CD14-positive monocyte (primary cell): ENCODE measurements around the gene EIF4A3. TPM values are rescaled to one million over a fixed set of nuclear protein-coding genes. Genes with fewer than 3 reads are reported as not detected.

Experiments
- DNase-seq, 3 donors: peaks; one replicate each; pipeline ENCODE4 v3.0.0-alpha.2; 2011 to 2022
- H2AFZ ChIP-seq: 2 replicates; pipeline ENCODE4 v1.6.0; 2012; ENCODE audit warnings: mild to moderate bottlenecking, low read depth, low read length, inconsistent platforms; ENCODE audit not compliant: insufficient read depth, poor library complexity, severe bottlenecking
- H3K27ac ChIP-seq, 2 donors: 1 replicate in 1 of 2; 2 replicates in 1 of 2; pipeline ENCODE4 v1.5.1; 2012 to 2013; ENCODE audit warnings: low read length in 2 of 2, control low read depth in 1 of 2, inconsistent platforms in 1 of 2, low read depth in 1 of 2, mild to moderate bottlenecking in 1 of 2
- H3K27me3 ChIP-seq, 2 donors: one replicate each; pipeline versions ENCODE4 v1.6.0 to v1.6.1; 2011 to 2013; ENCODE audit warnings: low read length in 2 of 2; ENCODE audit not compliant: control insufficient read depth in 2 of 2, insufficient read depth in 2 of 2
- H3K36me3 ChIP-seq, 2 donors: replicated peaks in 1 of 2; 1 replicate in 1 of 2; 2 replicates in 1 of 2; pipeline versions ENCODE4 v1.5.1 to v1.6.1; 2012 to 2013; ENCODE audit warnings: low read length in 2 of 2, control low read depth in 1 of 2, inconsistent platforms in 1 of 2, mild to moderate bottlenecking in 1 of 2; ENCODE audit not compliant: insufficient read depth in 2 of 2, control insufficient read depth in 1 of 2
- H3K4me1 ChIP-seq, 2 donors: 1 replicate in 1 of 2; 2 replicates in 1 of 2; pipeline versions ENCODE4 v1.5.1 to v1.6.1; 2012 to 2013; ENCODE audit warnings: low read length in 2 of 2, control low read depth in 1 of 2, inconsistent platforms in 1 of 2, mild to moderate bottlenecking in 1 of 2, moderate library complexity in 1 of 2; ENCODE audit not compliant: insufficient read depth in 2 of 2, control insufficient read depth in 1 of 2
- H3K4me2 ChIP-seq: replicated peaks from 2 replicates; pipeline ENCODE3; 2012; ENCODE audit warnings: low read length, moderate library complexity, mild to moderate bottlenecking; ENCODE audit not compliant: poor library complexity, severe bottlenecking; ENCODE audit errors: extremely low read depth
- H3K4me3 ChIP-seq, 3 experiments: fragments of 200-600 bp in 1 of 3; sonication (generic) in 1 of 3; replicated peaks in 1 of 3; 1 replicate in 2 of 3; 2 replicates in 1 of 3; pipeline ENCODE4 v1.5.1; 2011 to 2013; ENCODE audit warnings: low read length in 3 of 3, mild to moderate bottlenecking in 3 of 3, control low read depth in 2 of 3, low read depth in 2 of 3, inconsistent platforms in 1 of 3, moderate library complexity in 1 of 3
- H3K79me2 ChIP-seq: 2 replicates; pipeline ENCODE4 v1.6.0; 2012; ENCODE audit warnings: mild to moderate bottlenecking, control low read depth, inconsistent platforms, low read length, moderate library complexity; ENCODE audit not compliant: insufficient read depth
- H3K9ac ChIP-seq: 2 replicates; pipeline ENCODE4 v1.6.0; 2017; ENCODE audit warnings: low read length, mild to moderate bottlenecking; ENCODE audit not compliant: insufficient read depth, poor library complexity, severe bottlenecking
- H3K9me3 ChIP-seq, 2 donors: replicated peaks in 1 of 2; 1 replicate in 1 of 2; 2 replicates in 1 of 2; pipeline versions ENCODE4 v1.5.1 to v1.6.1; 2012 to 2013; ENCODE audit warnings: low read length in 2 of 2, control low read depth in 1 of 2; ENCODE audit not compliant: control insufficient read depth in 1 of 2, insufficient read depth in 1 of 2
- H4K20me1 ChIP-seq: 2 replicates; pipeline ENCODE4 v1.6.0; 2012; ENCODE audit warnings: mild to moderate bottlenecking, low read length, control low read depth, moderate library complexity; ENCODE audit not compliant: insufficient read depth
- H3K27ac Mint-ChIP-seq, 7 donors: one replicate each; pipeline ENCODE4 v1.8.0; 2020; ENCODE audit warnings: mild to moderate bottlenecking in 7 of 7, mixed read lengths in 7 of 7, moderate library complexity in 6 of 7, inconsistent platforms in 2 of 7
- H3K27me3 Mint-ChIP-seq, 3 donors: one replicate each; pipeline ENCODE4 v1.8.0; 2021 to 2022; ENCODE audit warnings: low read depth in 3 of 3, mild to moderate bottlenecking in 3 of 3, mixed read lengths in 3 of 3, moderate library complexity in 3 of 3, inconsistent platforms in 1 of 3
- H3K36me3 Mint-ChIP-seq, 2 donors: one replicate each; pipeline ENCODE4 v1.8.0; 2020; ENCODE audit warnings: mixed read lengths in 2 of 2, inconsistent platforms in 1 of 2, mild to moderate bottlenecking in 1 of 2
- H3K4me1 Mint-ChIP-seq: one replicate; pipeline ENCODE4 v1.8.0; 2020; ENCODE audit warnings: mild to moderate bottlenecking, mixed read lengths
- H3K4me3 Mint-ChIP-seq, 2 donors: one replicate each; pipeline ENCODE4 v1.8.0; 2020; ENCODE audit warnings: mild to moderate bottlenecking in 2 of 2, mixed read lengths in 2 of 2, moderate library complexity in 1 of 2
- H3K9me3 Mint-ChIP-seq, 7 donors: one replicate each; pipeline ENCODE4 v1.8.0; 2020 to 2022; ENCODE audit warnings: mixed read lengths in 7 of 7, mild to moderate bottlenecking in 6 of 7, moderate library complexity in 6 of 7, inconsistent platforms in 2 of 7
- WGBS: methylation state at CpG from one replicate; pipeline ENCODE4 v1.1.5; 2013; ENCODE audit warnings: missing lambda C conversion rate; ENCODE audit not compliant: insufficient coverage; 5-methylcytosine and 5-hydroxymethylcytosine counted together
- intact Hi-C, 2 donors: fragments of 100-400 bp; cut with micrococcal nuclease; formaldehyde crosslinking; loops; one replicate each; pipeline versions ENCODE4 v1.15.0 to v1.15.1; 2023
- polyA plus RNA-seq, 3 donors: library from polyadenylated mRNA; depleted of rRNA in 1 of 3; unstranded in 2 of 3; stranded (reverse) in 1 of 3; fragments of 300-500 nt in 2 of 3; fragments of >200 nt in 1 of 3; fragmentation: Illumina TruSeq in 2 of 3; gene quantifications; 1 replicate in 2 of 3; 2 replicates in 1 of 3; pipeline ENCODE4 v1.2.3, GENCODE V29; 2012 to 2021
- TF ChIP-seq, protein P1 (sequence below): fragments of 200-600 bp; IDR thresholded peaks from one replicate; pipeline ENCODE4 v1.8.0; 2022; ENCODE audit warnings: antibody characterized with exemption, mild to moderate bottlenecking

Gene EIF4A3
- polyA plus RNA-seq, 3 donors = 101 to 180 (median 106) TPM

DNA sequence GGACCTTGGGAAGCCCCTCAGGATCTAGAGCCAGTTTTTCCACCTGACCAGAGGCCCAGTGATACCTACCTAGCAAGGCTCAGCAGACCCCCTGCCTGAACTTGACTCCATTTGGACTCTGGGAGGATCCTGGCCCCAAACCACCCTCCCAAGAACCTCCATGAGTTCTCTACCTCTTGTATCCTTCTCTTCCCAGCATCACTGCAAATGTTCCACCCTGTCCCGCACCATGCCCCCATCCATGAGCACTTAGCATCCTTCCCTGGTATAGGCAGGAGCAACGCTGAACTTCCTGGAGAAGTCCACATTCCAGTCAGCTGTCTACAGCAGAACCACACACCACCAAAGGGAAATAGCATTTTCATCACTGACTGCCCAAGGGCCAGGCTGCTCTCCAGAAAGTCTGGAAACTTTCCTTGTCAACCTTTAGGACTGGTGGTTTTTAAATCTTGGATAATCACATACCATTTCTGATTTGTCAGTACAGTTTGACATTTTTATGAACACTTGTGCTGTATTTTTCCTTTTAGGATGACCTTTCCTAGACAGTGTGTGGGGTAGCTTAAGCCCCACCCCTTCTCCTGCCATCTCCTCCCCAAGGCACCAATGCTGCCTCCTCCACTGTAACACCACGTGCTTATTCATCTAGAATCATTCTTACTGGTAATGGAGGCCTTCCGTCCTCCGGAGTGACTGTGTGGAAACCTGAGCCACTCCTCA is 13.9 kb downstream of the EIF4A3 start:
- H3K27me3 ChIP-seq = peaks cover 0 to 3% of the 10 kb centered on the region in 2 donors
- H4K20me1 ChIP-seq = no peaks in the 10 kb centered on the region
- no peak for DNase-seq
- H3K4me3 Mint-ChIP-seq = no peak overlapping the region
- H3K9me3 ChIP-seq = no peaks in the 10 kb centered on the region
- no peak overlapping the region for H3K9ac ChIP-seq
- no peaks in the 10 kb centered on the region for H3K9me3 Mint-ChIP-seq
- intact Hi-C loops = no loop called here
- no peaks in the 10 kb centered on the region for H3K4me1 Mint-ChIP-seq
- no peaks in the 10 kb centered on the region for H3K4me1 ChIP-seq
- H3K4me2 ChIP-seq = no peak overlapping the region
- H2AFZ ChIP-seq = no peak overlapping the region
- H3K79me2 ChIP-seq = no peaks in the 10 kb centered on the region
- H3K27ac Mint-ChIP-seq = peak overlapping the region in 2 of 7 donors; percentile 15 to 47
- H3K36me3 Mint-ChIP-seq = peaks cover 54 to 60% of the 10 kb centered on the region in 2 donors
- no peak overlapping the region for H3K27ac ChIP-seq
- 100% methylated on average over 4 of the region's 5 CpGs for WGBS
- H3K27me3 Mint-ChIP-seq = peaks cover 1 to 15% (median 3%) of the 10 kb centered on the region in 3 donors
- peaks cover 51 to 55% of the 10 kb centered on the region in 2 donors for H3K36me3 ChIP-seq
- H3K4me3 ChIP-seq = no peak overlapping the region
- TF ChIP-seq, protein P1, sequence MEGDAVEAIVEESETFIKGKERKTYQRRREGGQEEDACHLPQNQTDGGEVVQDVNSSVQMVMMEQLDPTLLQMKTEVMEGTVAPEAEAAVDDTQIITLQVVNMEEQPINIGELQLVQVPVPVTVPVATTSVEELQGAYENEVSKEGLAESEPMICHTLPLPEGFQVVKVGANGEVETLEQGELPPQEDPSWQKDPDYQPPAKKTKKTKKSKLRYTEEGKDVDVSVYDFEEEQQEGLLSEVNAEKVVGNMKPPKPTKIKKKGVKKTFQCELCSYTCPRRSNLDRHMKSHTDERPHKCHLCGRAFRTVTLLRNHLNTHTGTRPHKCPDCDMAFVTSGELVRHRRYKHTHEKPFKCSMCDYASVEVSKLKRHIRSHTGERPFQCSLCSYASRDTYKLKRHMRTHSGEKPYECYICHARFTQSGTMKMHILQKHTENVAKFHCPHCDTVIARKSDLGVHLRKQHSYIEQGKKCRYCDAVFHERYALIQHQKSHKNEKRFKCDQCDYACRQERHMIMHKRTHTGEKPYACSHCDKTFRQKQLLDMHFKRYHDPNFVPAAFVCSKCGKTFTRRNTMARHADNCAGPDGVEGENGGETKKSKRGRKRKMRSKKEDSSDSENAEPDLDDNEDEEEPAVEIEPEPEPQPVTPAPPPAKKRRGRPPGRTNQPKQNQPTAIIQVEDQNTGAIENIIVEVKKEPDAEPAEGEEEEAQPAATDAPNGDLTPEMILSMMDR = no peak

GRCh38 chr17:80130992-80131391 is 15.9 kb downstream of the EIF4A3 start:
- H3K9ac ChIP-seq = no peak overlapping the region
- H3K4me3 Mint-ChIP-seq = no peak overlapping the region
- no peaks in the 10 kb centered on the region for H3K9me3 ChIP-seq
- peaks cover 6 to 19% (median 8%) of the 10 kb centered on the region in 3 donors for H3K27me3 Mint-ChIP-seq
- H2AFZ ChIP-seq = no peak overlapping the region
- WGBS = 92% methylated on average over 2 of the region's 3 CpGs
- intact Hi-C loops = no loop called here
- no peak overlapping the region for H3K4me2 ChIP-seq
- H3K27me3 ChIP-seq = peaks cover 0 to 5% of the 10 kb centered on the region in 2 donors
- no peaks in the 10 kb centered on the region for H3K79me2 ChIP-seq
- TF ChIP-seq, protein P1 = no peak
- peaks cover 30 to 34% of the 10 kb centered on the region in 2 donors for H3K36me3 ChIP-seq
- no peak for DNase-seq
- H3K4me3 ChIP-seq = no peak overlapping the region
- H3K36me3 Mint-ChIP-seq = peaks cover 33 to 39% of the 10 kb centered on the region in 2 donors
- H4K20me1 ChIP-seq = no peaks in the 10 kb centered on the region
- no peaks in the 10 kb centered on the region for H3K4me1 Mint-ChIP-seq
- H3K27ac Mint-ChIP-seq = no peak overlapping the region
- H3K4me1 ChIP-seq = no peaks in the 10 kb centered on the region
- no peak overlapping the region for H3K27ac ChIP-seq
- H3K9me3 Mint-ChIP-seq = no peaks in the 10 kb centered on the region
